Loucy (cell line): ENCODE results near the gene TMED1.

Experiments
- CTCF ChIP-seq: fragments of 200-600 bp; sonication (generic); conservative IDR thresholded peaks from 2 replicates; pipeline ENCODE4 v1.5.1; 2014; ENCODE audit warnings: mild to moderate bottlenecking, antibody characterized with exemption, low read length
- EZH2phosphoT487 ChIP-seq: fragments of 200-600 bp; IDR thresholded peaks from 2 replicates; pipeline ENCODE4 v1.6.1; 2018; ENCODE audit warnings: antibody characterized with exemption, mild to moderate bottlenecking, moderate library complexity, borderline replicate concordance

GRCh38 chr19:10784257-10784656 is 51.8 kb downstream of the TMED1 start:
- TF ChIP-seq CTCF (no peak), EZH2phosphoT487 (no peak)
